T-cell (primary cell): ENCODE data around the gene KIAA1671. TPM values are rescaled to one million over a fixed set of nuclear protein-coding genes. Genes with fewer than 3 reads are reported as not detected.

Experiments
- ATAC-seq, 4 experiments: fragments of 200-7000 bp in 3 of 4; fragments of 150-1000 bp in 1 of 4; cut with Tn5 transposase; replicated peaks in 1 of 4; 1 replicate in 3 of 4; 2 replicates in 1 of 4; pipeline ENCODE4 v1.10.0; 2021; ENCODE audit warnings: moderate library complexity in 3 of 4, mild to moderate bottlenecking in 2 of 4, moderate number of reproducible peaks in 1 of 4
- CTCF ChIA-PET, 2 donors: fragments of 300-600 bp; sonication (Branson Sonifier 250); formaldehyde crosslinking; loops; one replicate each; lab custom pipeline; 2022; ENCODE audit warnings: antibody characterized with exemption in 2 of 2; lab: Charles Lee
- POLR2A ChIA-PET, 2 donors: fragments of 300-600 bp; sonication (Branson Sonifier 250); formaldehyde crosslinking; loops; one replicate each; lab custom pipeline; 2022; ENCODE audit warnings: antibody characterized with exemption in 2 of 2; lab: Charles Lee
- DNase-seq, 35 experiments: peaks; one replicate each; pipeline versions ENCODE4 v3.0.0 to v3.0.0-alpha.2; 2013 to 2023
- H3K27ac ChIP-seq: one replicate; pipeline ENCODE4 v1.5.1; 2013; ENCODE audit warnings: low read length
- H3K27me3 ChIP-seq, 2 experiments: replicated peaks in 1 of 2; 1 replicate in 1 of 2; 2 replicates in 1 of 2; pipeline versions ENCODE4 v1.6.1 to v1.7.0; 2013; ENCODE audit warnings: low read length in 1 of 2, mixed read lengths in 1 of 2; ENCODE audit not compliant: control insufficient read depth in 2 of 2, insufficient read depth in 2 of 2; ENCODE audit errors: extremely low read depth in 1 of 2
- H3K36me3 ChIP-seq, 2 donors: 1 replicate in 1 of 2; 2 replicates in 1 of 2; pipeline versions ENCODE4 v1.6.1 to v1.7.0; 2013; ENCODE audit warnings: low read length in 1 of 2; ENCODE audit not compliant: control insufficient read depth in 2 of 2, insufficient read depth in 1 of 2; ENCODE audit errors: extremely low read depth in 1 of 2
- H3K4me1 ChIP-seq, 2 experiments: 1 replicate in 1 of 2; 2 replicates in 1 of 2; pipeline versions ENCODE4 v1.6.1 to v1.7.0; 2013; ENCODE audit warnings: low read length in 2 of 2, mixed read lengths in 1 of 2; ENCODE audit not compliant: insufficient read depth in 2 of 2, control insufficient read depth in 1 of 2; ENCODE audit errors: extremely low read depth in 1 of 2
- H3K4me3 ChIP-seq, 2 donors: 1 replicate in 1 of 2; 2 replicates in 1 of 2; pipeline versions ENCODE4 v1.5.1 to v1.7.0; 2013; ENCODE audit warnings: mild to moderate bottlenecking in 2 of 2, low read length in 1 of 2, moderate library complexity in 1 of 2; ENCODE audit not compliant: control insufficient read depth in 1 of 2; ENCODE audit errors: extremely low read depth in 1 of 2
- H3K9me3 ChIP-seq: 2 replicates; pipeline ENCODE4 v1.7.0; 2013
- H3K27ac Mint-ChIP-seq, 2 donors: one replicate each; pipeline ENCODE4 v1.8.0; 2020 to 2021; ENCODE audit warnings: mild to moderate bottlenecking in 2 of 2, mixed read lengths in 2 of 2
- H3K27me3 Mint-ChIP-seq, 2 donors: one replicate each; pipeline ENCODE4 v1.8.0; 2021 to 2022; ENCODE audit warnings: mixed read lengths in 2 of 2
- H3K36me3 Mint-ChIP-seq: one replicate; pipeline ENCODE4 v1.8.0; 2021; ENCODE audit warnings: mixed read lengths
- H3K4me1 Mint-ChIP-seq, 3 donors: one replicate each; pipeline ENCODE4 v1.8.0; 2020 to 2022; ENCODE audit warnings: mixed read lengths in 3 of 3, mild to moderate bottlenecking in 1 of 3
- H3K4me3 Mint-ChIP-seq, 3 donors: one replicate each; pipeline ENCODE4 v1.8.0; 2020 to 2022; ENCODE audit warnings: mild to moderate bottlenecking in 3 of 3, mixed read lengths in 3 of 3, moderate library complexity in 3 of 3
- H3K9me3 Mint-ChIP-seq, 3 donors: one replicate each; pipeline ENCODE4 v1.8.0; 2020 to 2022; ENCODE audit warnings: mixed read lengths in 3 of 3
- WGBS: methylation state at CpG from one replicate; pipeline ENCODE4 v1.1.5; 2013; ENCODE audit warnings: missing lambda C conversion rate; ENCODE audit not compliant: insufficient coverage; 5-methylcytosine and 5-hydroxymethylcytosine counted together
- total RNA-seq, 35 experiments: library from RNA in 6 of 35; stranded (reverse) in 6 of 35; fragments of 120-200 nt in 1 of 35; gene quantifications; one replicate each; pipeline versions ENCODE4 v1.2.1 to v1.2.4 and lab custom pipeline; 2013 to 2026

Gene KIAA1671
- total RNA-seq, 5 donors from 2014 or later (not counting 1 experiment from before 2014, with no cell fraction given): 5.1 to 20.3 (median 9.0) TPM

DNA sequence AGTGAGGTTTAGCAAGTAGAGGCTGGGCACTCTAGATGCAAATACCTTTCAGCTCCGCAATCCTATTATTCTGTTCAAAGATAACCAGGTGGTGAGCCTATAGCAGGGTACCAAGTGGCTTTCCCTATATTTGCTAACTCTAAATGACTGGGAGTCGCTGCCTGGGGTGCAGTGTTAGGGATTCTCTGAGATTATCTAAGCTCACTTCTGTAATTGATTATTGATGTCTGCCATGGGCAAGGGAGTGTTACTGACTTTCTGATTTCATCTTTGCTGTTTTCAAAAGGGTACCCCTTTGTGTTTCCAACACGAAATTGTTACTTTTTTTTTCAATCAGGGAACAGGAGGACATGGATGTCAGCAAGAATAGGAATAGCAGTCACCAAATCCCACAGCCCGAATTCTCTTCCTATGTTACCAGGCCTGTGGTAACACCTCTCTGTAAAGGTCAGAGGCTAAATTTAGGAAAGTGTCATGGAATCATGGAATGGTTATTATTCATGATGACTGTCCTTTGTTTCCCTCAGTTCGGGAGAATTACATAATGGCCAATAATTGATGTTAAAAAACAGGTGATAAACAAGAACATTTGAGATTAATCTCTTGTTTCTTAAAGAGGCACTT lies 184.5 kb downstream of the KIAA1671 start:
- WGBS: 60% methylated on average over 2 of the region's 5 CpGs
- Mint-ChIP-seq H3K27ac (no peak overlapping the region), H3K4me3 (no peak overlapping the region), H3K27me3 (no peaks in the 10 kb centered on the region), H3K36me3 (peaks cover 13% of the 10 kb centered on the region), H3K9me3 (no peaks in the 10 kb centered on the region), H3K4me1 (no peaks in the 10 kb centered on the region)
- H3K27me3 ChIP-seq: no peaks in the 10 kb centered on the region
- DNase-seq (no peak), ATAC-seq (no peak)
- CTCF ChIA-PET: no interaction called here
- H3K36me3 ChIP-seq: peaks cover 0 to 2% of the 10 kb centered on the region in 2 donors
- POLR2A ChIA-PET: no interaction called here
- H3K27ac ChIP-seq: no peak overlapping the region
- no peaks in the 10 kb centered on the region for H3K9me3 ChIP-seq
- no peak overlapping the region for H3K4me3 ChIP-seq
- H3K4me1 ChIP-seq: no peaks in the 10 kb centered on the region

DNA sequence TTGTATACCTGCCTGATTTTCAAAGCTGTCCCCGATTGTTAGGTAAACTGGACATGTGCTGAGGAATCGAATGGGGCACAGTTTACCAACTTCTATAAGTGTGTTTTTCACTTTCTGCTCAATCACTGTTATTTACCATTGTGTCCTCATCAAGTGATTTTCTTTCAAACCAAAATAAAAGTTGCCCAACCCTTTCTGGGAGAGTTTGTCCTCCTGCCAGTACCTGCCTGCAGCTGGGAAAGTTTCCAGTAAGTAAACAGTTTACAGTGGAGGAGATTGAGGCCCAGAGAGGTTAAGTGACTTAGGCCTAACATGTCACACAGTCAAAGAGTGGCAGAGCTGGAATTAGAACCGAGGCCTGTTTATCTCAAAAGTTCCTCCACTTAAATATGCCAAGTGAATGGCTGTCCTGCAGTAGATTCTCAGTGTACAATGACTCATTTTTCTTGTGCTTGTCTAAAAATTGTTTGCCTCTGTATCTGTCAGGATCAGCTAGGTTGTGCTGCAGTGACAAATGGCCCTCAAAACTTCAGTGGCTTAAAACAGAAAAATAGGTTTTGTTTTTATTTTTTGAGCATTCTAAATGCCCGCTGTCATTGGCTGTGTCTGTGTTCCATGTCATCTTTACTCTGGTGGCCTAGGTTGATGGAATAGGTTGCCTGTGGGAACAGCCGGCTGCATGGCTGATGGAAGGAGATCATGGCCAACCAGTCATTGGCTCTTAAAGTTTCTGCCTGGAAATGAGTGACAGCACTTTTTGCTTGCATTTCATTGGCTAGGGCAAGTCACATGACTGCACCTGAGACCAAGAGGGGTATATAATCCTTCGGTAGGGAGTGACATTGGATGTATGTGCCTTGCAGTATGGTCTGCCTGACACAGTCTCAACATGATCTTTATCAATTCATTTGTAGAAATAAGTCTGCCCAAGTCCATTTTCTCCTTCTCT lies 185.3 kb downstream of the KIAA1671 start:
- H3K4me3 ChIP-seq: no peak overlapping the region
- 94% methylated on average over 5 of the region's 6 CpGs for WGBS
- H3K9me3 ChIP-seq: no peaks in the 10 kb centered on the region
- Mint-ChIP-seq H3K36me3 (peaks cover 13% of the 10 kb centered on the region), H3K9me3 (no peaks in the 10 kb centered on the region), H3K4me3 (no peak overlapping the region), H3K4me1 (no peaks in the 10 kb centered on the region), H3K27ac (no peak overlapping the region), H3K27me3 (no peaks in the 10 kb centered on the region)
- DNase-seq (peak in 1 of 35 experiments; percentile 6), ATAC-seq (no peak)
- ChIA-PET POLR2A (no interaction called here), CTCF (no interaction called here)
- H3K4me1 ChIP-seq: no peaks in the 10 kb centered on the region
- H3K27ac ChIP-seq: no peak overlapping the region
- peaks cover 0 to 2% of the 10 kb centered on the region in 2 donors for H3K36me3 ChIP-seq
- no peaks in the 10 kb centered on the region for H3K27me3 ChIP-seq

DNA sequence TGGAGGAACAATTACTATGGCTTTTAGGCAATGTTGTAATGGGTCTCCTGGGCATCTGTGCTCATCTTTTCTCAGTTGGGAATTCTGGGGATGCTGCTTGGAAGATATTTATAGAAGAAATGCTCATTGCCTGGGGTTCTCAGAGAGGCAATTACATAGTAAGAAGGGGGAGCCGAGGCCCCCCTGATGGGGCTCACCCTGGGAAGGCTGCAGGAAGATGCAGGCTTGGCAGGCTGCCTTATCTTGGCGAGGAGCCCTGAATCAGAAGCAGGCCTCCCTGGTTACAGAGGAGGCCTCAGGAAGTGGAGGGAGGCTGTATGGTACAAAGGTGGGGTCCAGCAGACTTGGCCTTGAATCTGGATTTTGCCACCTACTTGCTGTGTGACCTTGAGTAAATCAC lies 186.5 kb downstream of the KIAA1671 start:
- Mint-ChIP-seq H3K4me1 (no peaks in the 10 kb centered on the region), H3K9me3 (no peaks in the 10 kb centered on the region), H3K36me3 (peaks cover 13% of the 10 kb centered on the region), H3K4me3 (no peak overlapping the region), H3K27me3 (no peaks in the 10 kb centered on the region), H3K27ac (no peak overlapping the region)
- DNase-seq: no peak
- ChIA-PET POLR2A (no interaction called here), CTCF (no interaction called here)
- Histone ChIP-seq H3K27me3 (no peaks in the 10 kb centered on the region), H3K27ac (no peak overlapping the region), H3K9me3 (no peaks in the 10 kb centered on the region), H3K4me1 (no peaks in the 10 kb centered on the region), H3K36me3 (peaks cover 0 to 2% of the 10 kb centered on the region in 2 donors), H3K4me3 (no peak overlapping the region)
- ATAC-seq: no peak
- WGBS: 73% methylated on average over 2 of the region's 2 CpGs

DNA sequence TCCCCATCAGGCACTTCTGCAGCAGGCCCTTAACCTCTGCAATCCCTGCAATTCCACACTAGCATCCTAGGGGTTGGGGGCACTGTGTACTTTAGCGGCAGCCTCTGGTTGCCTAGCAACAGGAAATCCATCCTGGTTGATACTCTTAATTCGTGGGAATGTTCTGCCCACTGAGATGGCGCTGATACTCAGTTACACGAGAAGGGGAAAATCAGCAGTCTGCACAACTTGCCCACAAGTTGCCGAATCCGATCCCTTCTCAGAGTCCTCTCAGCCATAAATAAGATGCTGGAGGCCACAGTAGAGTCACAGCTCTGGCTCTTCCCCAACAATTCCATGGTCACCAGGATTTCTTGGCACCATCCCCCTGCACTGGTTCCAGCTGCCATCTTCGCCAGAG lies 189.6 kb downstream of the KIAA1671 start:
- H3K4me1 ChIP-seq: no peaks in the 10 kb centered on the region
- no peaks in the 10 kb centered on the region for H3K27me3 Mint-ChIP-seq
- no peak overlapping the region for H3K4me3 ChIP-seq
- no peaks in the 10 kb centered on the region for H3K9me3 Mint-ChIP-seq
- no peak overlapping the region for H3K27ac ChIP-seq
- WGBS: 85% methylated on average over 6 of the region's 7 CpGs
- H3K36me3 Mint-ChIP-seq: peaks cover 12% of the 10 kb centered on the region
- no peak overlapping the region for H3K27ac Mint-ChIP-seq
- no peaks in the 10 kb centered on the region for H3K4me1 Mint-ChIP-seq
- no peaks in the 10 kb centered on the region for H3K27me3 ChIP-seq
- DNase-seq (no peak), ATAC-seq (no peak)
- no peak overlapping the region for H3K4me3 Mint-ChIP-seq
- CTCF ChIA-PET: no interaction called here
- no peaks in the 10 kb centered on the region for H3K36me3 ChIP-seq
- no peaks in the 10 kb centered on the region for H3K9me3 ChIP-seq
- POLR2A ChIA-PET: no interaction called here

DNA sequence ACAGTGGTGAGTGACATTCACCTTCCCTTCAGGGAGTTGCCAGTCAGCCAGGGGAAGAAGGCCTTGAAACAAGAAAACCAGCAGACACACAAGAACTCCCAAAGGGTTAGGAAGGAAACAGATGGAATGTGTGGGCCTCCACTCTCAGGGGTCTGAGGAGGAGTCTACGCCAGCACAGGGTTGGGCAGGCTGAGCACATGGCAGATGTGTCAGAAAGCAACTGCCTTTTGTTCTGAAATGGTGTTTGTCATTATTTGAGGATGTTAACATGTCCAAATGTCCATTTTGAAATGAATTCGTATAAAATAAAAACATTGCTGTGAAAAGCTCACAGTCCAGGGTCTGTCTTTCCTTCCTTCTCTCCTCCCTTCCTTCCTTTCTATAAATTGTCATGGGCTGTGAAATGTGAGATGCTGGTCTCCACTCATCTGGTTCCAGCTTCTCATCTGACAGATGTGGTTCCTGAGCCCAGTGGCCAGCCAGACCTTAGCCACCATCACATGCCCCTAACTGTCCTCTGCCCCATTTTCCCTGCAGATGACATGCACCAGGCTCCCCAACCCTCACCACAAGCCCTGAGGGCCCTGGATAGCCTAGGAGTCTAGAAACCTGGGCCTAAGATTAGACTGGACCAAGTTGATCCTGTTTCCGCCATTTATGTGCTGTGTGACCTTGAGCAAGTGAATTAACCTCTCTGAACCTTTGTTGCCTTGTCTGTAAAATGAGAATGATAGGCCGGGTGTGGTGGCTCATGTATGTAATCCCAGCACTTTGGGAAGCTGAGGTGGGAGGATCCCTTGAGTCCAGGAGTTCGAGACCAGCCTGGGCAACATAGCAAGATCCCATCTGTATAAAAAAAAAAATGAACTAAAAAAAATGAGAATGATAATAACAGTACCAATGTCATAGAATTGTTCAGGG lies 190.9 kb downstream of the KIAA1671 start:
- 100% methylated on average over 2 of the region's 5 CpGs for WGBS
- no peak overlapping the region for H3K27ac Mint-ChIP-seq

DNA sequence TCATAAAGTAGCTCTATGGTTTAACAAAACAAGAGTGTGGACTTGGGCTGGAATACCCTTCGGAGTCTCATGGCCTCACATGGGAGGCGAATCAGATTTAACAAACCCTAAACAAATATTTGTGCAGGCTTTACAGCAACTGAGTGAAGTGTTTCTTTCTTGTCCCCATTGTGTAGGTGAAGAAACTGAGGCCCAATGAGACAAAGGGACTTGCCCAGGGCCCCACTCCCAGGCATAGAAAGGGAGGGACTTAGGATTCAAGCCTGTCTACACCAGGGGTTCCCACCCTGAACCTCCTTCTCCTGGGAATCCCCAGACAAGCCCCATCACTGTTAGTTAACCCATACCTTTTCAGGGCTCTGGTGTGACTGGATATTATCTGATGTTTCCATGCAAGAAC lies 192.0 kb downstream of the KIAA1671 start:
- H3K27me3 Mint-ChIP-seq: no peaks in the 10 kb centered on the region
- no CpG with 5 or more reads among the region's 2 CpGs for WGBS
- Histone ChIP-seq H3K36me3 (no peaks in the 10 kb centered on the region), H3K4me3 (no peak overlapping the region), H3K4me1 (no peaks in the 10 kb centered on the region), H3K9me3 (no peaks in the 10 kb centered on the region), H3K27ac (no peak overlapping the region), H3K27me3 (no peaks in the 10 kb centered on the region)
- H3K4me3 Mint-ChIP-seq: no peak overlapping the region
- no peak overlapping the region for H3K27ac Mint-ChIP-seq
- DNase-seq (no peak), ATAC-seq (no peak)
- ChIA-PET CTCF (no interaction called here), POLR2A (no interaction called here)
- H3K4me1 Mint-ChIP-seq: peaks cover 0 to 4% (median 0%) of the 10 kb centered on the region in 3 donors
- no peaks in the 10 kb centered on the region for H3K36me3 Mint-ChIP-seq
- H3K9me3 Mint-ChIP-seq: no peaks in the 10 kb centered on the region

More for the DNA sequence above, 190.9 kb downstream of the KIAA1671 start:
- CTCF ChIA-PET: no interaction called here
- Mint-ChIP-seq H3K4me1 (peaks cover 0 to 4% (median 0%) of the 10 kb centered on the region in 3 donors), H3K27me3 (no peaks in the 10 kb centered on the region), H3K4me3 (no peak overlapping the region), H3K9me3 (no peaks in the 10 kb centered on the region), H3K36me3 (peaks cover 2% of the 10 kb centered on the region)
- DNase-seq: no peak
- no peaks in the 10 kb centered on the region for H3K36me3 ChIP-seq
- POLR2A ChIA-PET: no interaction called here
- no peaks in the 10 kb centered on the region for H3K4me1 ChIP-seq
- ATAC-seq: no peak
- no peak overlapping the region for H3K4me3 ChIP-seq
- H3K9me3 ChIP-seq: no peaks in the 10 kb centered on the region
- H3K27me3 ChIP-seq: no peaks in the 10 kb centered on the region
- H3K27ac ChIP-seq: no peak overlapping the region
